HG03135 (cell line): ENCODE results near the gene BPIFB4.
"Not testable (repeated sequence)": the region's sequence is repeated elsewhere in the genome, so short reads cannot be mapped to it uniquely, and the experiment has no call there.

Experiments
- ATAC-seq: cut with Tn5 transposase; IDR thresholded peaks from one replicate; pipeline ENCODE4 v1.9.1; 2021; ENCODE audit warnings: mild to moderate bottlenecking, moderate library complexity; ENCODE audit not compliant: unreplicated experiment

BPIFB4 gene

GRCh38 chr20:33079259-33079658 is at the start of gene BPIFB4:
Gene BPIFB4 (plus strand): TSS chr20:33079643. CDS start chr20:33081527, 1,884 bp downstream.
- ATAC-seq, result no peak

DNA sequence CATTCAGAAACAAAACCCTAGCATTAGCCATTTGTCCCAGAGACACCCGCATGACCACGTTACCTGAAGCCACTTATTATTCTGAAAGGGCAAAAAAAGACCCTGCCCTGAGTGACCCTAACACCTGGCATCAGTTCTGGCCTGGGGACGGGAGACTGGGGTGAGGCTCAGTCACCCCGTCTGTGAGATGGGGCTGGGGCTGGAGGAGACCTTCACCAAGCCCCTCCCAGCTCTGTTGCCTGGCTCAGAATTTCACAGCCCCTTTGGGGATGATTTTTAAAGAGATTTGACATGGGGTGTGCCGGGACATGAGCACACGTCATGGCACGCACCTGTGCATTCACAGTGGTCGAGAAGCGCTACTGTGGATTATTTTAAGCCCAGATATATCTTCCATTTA is 49.4 kb upstream of the BPIFB4 start:
- ATAC-seq, result no peak

DNA sequence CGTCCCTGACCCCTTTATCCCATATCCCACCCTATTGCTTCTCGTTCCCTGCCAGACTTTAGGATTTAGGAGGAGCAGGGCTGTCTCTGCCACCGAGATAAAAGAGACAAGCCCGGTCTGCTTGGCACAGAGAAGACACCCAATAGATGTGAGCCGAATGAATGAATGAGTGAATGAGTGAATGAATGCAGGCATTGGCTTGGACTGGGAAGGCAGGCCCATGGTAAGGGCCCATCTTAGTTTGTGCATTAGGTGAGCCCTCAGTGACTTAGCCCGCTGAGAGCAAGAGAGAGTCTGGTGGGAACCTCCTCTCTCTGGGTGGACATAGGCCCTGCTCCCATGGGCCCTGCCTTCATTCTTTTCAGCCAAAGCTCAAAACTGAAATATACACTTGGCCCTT is 48.9 kb upstream of the BPIFB4 start:
- no peak for ATAC-seq

- ATAC-seq, result no peak
Observed at GRCh38 chr20:33031531-33031930, 47.9 kb upstream of the BPIFB4 start, which contains the start of gene BPIFB6. Gene BPIFB6 (plus strand): TSS chr20:33031648. CDS start chr20:33031648, 0 bp downstream.

GRCh38 chr20:33032555-33032954 is 46.9 kb upstream of the BPIFB4 start:
- ATAC-seq, result no peak

DNA sequence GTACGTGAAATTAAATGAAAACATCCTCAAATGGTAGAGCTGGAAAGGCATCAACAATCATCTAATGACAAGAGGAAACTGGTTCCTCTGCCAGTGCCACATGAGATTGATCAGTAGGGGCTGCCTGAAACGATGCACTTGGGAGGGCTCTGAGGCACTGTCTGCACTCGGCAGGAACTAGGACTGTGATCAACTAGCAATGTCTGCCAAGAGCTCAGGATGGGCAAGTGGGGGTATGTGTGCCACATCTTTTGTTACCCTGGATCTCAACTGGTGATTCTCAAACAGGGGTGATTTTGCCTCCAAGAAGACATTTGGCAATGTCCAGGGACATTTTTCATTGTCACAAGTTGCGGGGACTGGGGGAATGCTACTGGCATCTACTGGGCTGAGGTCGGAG is 46.1 kb upstream of the BPIFB4 start:
- ATAC-seq, result no peak

GRCh38 chr20:33034115-33034514 is 45.3 kb upstream of the BPIFB4 start:
- ATAC-seq, result no peak

GRCh38 chr20:33034901-33035492 is 44.4 kb upstream of the BPIFB4 start:
- ATAC-seq, result no peak

DNA sequence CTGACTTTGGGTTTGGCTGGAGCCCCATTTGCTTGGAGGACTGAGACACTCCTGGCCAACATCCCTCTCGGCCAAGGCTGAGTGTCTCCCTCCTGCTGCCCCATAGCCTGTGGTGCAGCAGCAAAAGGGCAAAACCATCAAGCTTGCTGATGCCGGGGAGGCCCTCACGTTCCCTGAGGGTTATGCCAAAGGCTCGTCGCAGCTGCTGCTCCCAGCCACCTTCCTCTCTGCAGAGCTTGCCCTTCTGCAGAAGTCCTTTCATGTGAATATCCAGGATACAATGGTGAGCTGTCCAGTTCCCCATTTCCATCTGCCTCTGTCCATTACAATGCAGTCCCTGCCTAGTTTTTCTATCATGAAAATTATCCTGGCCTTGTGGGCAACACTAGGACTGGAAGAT is 42.0 kb upstream of the BPIFB4 start:
- ATAC-seq, result no peak

- no peak for ATAC-seq
Observed at GRCh38 chr20:33038243-33038642, 41.2 kb upstream of the BPIFB4 start.

DNA sequence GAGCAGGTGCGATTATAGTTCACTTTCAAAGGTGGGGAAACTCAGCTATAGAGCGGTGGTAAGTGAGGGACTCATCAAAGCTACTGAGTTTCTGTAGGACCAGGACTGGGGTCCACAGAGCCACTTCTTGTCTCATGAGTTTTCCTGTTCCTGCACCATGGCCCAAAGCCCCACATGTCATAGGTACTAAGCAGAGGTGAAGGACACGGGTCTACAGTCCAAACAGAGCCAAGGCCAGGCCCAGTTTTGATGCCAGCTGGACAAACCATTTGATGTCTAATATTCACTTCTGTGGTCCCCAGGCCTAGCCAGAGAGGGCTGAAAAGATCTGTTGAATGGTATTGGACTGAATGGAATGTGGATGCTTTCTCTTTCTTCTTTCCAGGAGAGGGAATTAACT is 37.0 kb upstream of the BPIFB4 start:
- no peak for ATAC-seq

- no peak for ATAC-seq
Observed at GRCh38 chr20:33042983-33043730, 36.3 kb upstream of the BPIFB4 start.

DNA sequence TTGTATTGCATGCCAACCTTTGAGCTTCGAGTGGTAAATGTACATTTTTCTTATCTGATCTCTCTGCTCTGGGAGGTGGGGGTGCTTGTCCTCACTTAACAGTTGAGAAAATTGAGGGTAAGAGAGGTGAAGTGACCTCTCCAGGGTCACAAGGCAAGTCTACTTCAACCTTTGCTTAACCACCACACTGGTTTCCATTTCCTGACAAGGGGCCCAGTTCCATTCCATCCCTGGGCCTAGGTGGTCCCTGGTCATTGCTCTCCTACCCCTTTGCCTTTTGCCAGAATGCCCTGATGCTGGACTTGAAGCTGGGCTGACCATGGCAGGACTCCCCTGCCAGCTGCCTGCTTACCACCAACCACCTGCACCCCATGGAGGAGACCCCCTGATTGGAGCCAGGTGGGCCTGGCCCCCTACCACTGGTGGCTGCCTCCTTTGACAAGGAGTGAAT is 35.7 kb upstream of the BPIFB4 start:
- ATAC-seq, result no peak

- ATAC-seq, result not testable (repeated sequence)
Observed at GRCh38 chr20:33045129-33045721, 34.2 kb upstream of the BPIFB4 start.

GRCh38 chr20:33046412-33046811 is 33.0 kb upstream of the BPIFB4 start:
- ATAC-seq, result no peak

GRCh38 chr20:33051333-33051732 is 28.1 kb upstream of the BPIFB4 start:
- ATAC-seq, result no peak

- ATAC-seq, result no peak
Observed at GRCh38 chr20:33053291-33054106, 25.9 kb upstream of the BPIFB4 start, which contains the start of gene BPIFB3. Gene BPIFB3 (plus strand): TSS chr20:33053903. CDS start chr20:33055436, 1,533 bp downstream.

DNA sequence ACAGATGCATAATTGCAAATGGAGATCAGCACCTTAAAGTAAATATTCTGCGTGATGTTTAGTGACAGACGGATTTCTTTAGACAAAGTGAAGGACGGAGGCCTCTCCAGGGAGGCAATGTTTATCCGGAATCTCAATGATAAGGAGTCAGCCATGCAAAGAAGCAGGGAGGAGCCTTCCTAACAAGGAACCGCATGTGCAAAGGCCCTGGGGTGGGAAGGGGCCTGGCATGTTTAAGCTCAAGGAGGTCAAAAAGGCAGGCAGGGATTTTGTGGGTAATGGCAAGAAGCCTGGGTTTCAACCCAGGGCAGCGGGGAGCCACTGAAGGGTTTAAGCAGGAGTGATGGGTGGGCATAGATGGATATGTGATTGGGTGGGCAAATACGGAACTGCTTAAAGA is 25.1 kb upstream of the BPIFB4 start:
- ATAC-seq, result no peak

DNA sequence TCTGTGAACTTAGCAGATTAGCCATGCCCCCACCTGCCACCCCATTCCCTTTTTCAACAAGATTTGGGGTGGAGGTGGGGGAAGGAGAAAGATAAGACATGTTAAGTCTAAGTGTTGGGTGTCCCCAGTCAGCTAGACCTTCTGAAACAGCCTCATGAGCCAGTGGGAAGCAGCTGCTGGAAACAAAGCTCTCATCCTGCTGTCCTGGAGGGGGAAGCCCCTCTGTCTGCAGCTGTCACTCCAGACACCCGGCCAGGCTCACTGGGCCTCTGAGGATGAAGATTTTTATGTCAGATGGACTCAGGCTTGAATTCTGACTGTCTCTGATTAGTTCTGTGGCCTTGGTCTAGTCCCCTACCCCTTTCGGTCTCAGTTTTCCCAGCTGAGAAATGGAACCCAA is 24.7 kb upstream of the BPIFB4 start:
- ATAC-seq, result no peak

DNA sequence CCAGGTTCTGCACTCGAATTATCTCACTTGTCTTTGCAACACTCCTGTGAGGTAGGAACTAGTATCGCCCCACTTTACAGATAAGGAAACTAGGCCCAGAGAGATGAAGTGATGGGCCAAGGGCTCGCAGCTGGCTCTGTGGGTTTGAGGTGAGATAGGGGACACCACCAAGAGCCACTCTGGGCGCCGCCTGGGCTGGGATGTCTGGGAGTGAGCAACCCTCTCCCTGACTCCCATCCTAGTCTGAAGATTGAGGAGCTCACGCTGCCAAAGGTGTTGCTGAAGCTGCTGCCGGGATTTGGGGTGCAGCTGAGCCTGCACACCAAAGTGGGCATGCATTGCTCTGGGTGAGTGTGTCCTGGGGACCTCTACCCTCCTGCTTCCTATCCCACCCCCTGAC is 20.3 kb upstream of the BPIFB4 start:
- ATAC-seq, result no peak

DNA sequence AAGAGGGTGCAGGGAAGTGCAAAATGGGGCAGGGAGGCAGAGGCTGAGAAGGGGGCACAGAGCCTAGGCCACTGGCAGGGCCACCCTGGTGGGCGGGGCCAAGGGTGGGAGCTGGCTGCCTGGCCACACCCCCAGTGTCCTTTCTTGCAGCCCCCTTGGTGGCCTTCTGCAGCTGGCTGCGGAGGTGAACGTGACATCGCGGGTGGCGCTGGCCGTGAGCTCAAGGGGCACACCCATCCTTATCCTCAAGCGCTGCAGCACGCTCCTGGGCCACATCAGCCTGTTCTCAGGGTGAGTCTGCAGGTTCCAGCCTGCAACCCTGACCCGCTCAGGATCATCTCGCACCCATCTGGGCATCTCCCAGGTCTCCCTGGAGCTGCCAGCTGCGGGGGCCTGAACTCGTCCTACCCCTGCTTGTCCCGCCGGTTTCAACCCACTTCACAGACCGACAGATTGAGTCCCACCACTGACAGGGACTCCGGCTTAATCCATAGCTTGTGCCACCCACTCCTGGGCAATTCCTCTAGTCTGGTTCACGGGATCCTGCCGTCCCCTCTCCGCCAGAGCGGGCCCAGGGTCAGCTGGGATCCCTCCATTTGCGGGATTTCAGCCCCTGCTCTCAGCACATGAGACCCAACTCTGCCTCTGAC is 19.6 kb upstream of the BPIFB4 start:
- ATAC-seq, result no peak
